GM19372 (cell line): Measurements from ENCODE around the gene CEP76.

Experiments used
- ATAC-seq: cut with Tn5 transposase; IDR thresholded peaks from one replicate; pipeline ENCODE4 v1.9.1; 2021; ENCODE audit warnings: mild to moderate bottlenecking, low read depth, moderate library complexity; ENCODE audit not compliant: unreplicated experiment

CEP76 gene

GRCh38 chr18:12721495-12722275 is 19.2 kb upstream of the CEP76 start:
- no peak for ATAC-seq

GRCh38 chr18:12711446-12711845 is 8.9 kb upstream of the CEP76 start:
- ATAC-seq = no peak

GRCh38 chr18:12703664-12704063 is 1.1 kb upstream of the CEP76 start:
- ATAC-seq = no peak

GRCh38 chr18:12703096-12703567 is 609 bp upstream of the CEP76 start:
- no peak for ATAC-seq

- ATAC-seq = no peak
Observed at GRCh38 chr18:12701161-12701560, 1.4 kb downstream of the CEP76 start.

- no peak for ATAC-seq
Observed at GRCh38 chr18:12699747-12700146, 2.8 kb downstream of the CEP76 start.

- ATAC-seq = no peak
Observed at GRCh38 chr18:12694032-12694431, 8.5 kb downstream of the CEP76 start.

- ATAC-seq = no peak
Observed at GRCh38 chr18:12692206-12692605, 10.3 kb downstream of the CEP76 start.

- ATAC-seq = no peak
Observed at GRCh38 chr18:12689256-12689850, 13.2 kb downstream of the CEP76 start.

GRCh38 chr18:12686100-12686499 is 16.4 kb downstream of the CEP76 start:
- ATAC-seq = no peak

GRCh38 chr18:12679183-12679786 is 23.2 kb downstream of the CEP76 start:
- ATAC-seq = no peak

- ATAC-seq = no peak
Observed at GRCh38 chr18:12668041-12668440, 34.5 kb downstream of the CEP76 start.

GRCh38 chr18:12659904-12660605 is 42.5 kb downstream of the CEP76 start:
- ATAC-seq = no peak

GRCh38 chr18:12658426-12659138 is 43.9 kb downstream of the CEP76 start:
- no peak for ATAC-seq

- peak; percentile 62 for ATAC-seq
Observed at GRCh38 chr18:12657684-12658425, 44.7 kb downstream of the CEP76 start, which contains the start of gene SPIRE1. Gene SPIRE1 (minus strand): TSS chr18:12658107. CDS start chr18:12657866, 241 bp downstream.

- peak; percentile 36 for ATAC-seq
Observed at GRCh38 chr18:12656938-12657683, 45.4 kb downstream of the CEP76 start.

- ATAC-seq = no peak
Observed at GRCh38 chr18:12656605-12656937, 46.0 kb downstream of the CEP76 start.

- ATAC-seq = no peak
Observed at GRCh38 chr18:12654971-12655370, 47.6 kb downstream of the CEP76 start.

GRCh38 chr18:12652861-12653401 is 49.6 kb downstream of the CEP76 start:
- no peak for ATAC-seq
